SK-N-SH treated with all-trans-retinoic acid at 6 μM for 48 hours (cell line): ENCODE results near the gene SKI.
"Not testable (repeated sequence)": the region's sequence is repeated elsewhere in the genome, so short reads cannot be mapped to it uniquely, and the experiment has no call there.

Source experiments
- ATAC-seq: fragments of 200-7000 bp; cut with Tn5 transposase; 3 replicates; pipeline ENCODE4 v1.9.1; 2020; ENCODE audit warnings: mild to moderate bottlenecking, moderate library complexity
- ARNTL ChIP-seq: fragments of 450-650 bp; formaldehyde crosslinking; IDR thresholded peaks from 2 replicates; pipeline ENCODE4 v1.5.0; 2020; ENCODE audit warnings: low read depth, mild to moderate bottlenecking, moderate library complexity, borderline replicate concordance
- BACH2 ChIP-seq: fragments of 250-450 bp; sonication (Bioruptor Pico); IDR thresholded peaks from 2 replicates; pipeline ENCODE4 v1.9.0; 2021; ENCODE audit warnings: mild to moderate bottlenecking, borderline replicate concordance
- CSDC2 ChIP-seq: fragments of 250-450 bp; sonication (Bioruptor Pico); IDR thresholded peaks from 2 replicates; pipeline ENCODE4 v1.5.0; 2020; ENCODE audit warnings: mild to moderate bottlenecking, moderate library complexity
- ESRRG ChIP-seq: fragments of 250-450 bp; sonication (Bioruptor Pico); IDR thresholded peaks from 2 replicates; pipeline ENCODE4 v1.6.1; 2021; ENCODE audit warnings: mild to moderate bottlenecking
- GLIS3 ChIP-seq: fragments of 250-450 bp; sonication (Bioruptor Pico); IDR thresholded peaks from 2 replicates; pipeline ENCODE4 v1.5.0; 2020; ENCODE audit warnings: mild to moderate bottlenecking, moderate library complexity
- ISL1 ChIP-seq: fragments of 250-450 bp; sonication (Bioruptor Pico); IDR thresholded peaks from 2 replicates; pipeline ENCODE4 v2.1.2; 2022; ENCODE audit warnings: mild to moderate bottlenecking, moderate library complexity
- PATZ1 ChIP-seq: fragments of 250-450 bp; sonication (Bioruptor Pico); IDR thresholded peaks from 2 replicates; pipeline ENCODE4 v1.8.0; 2020; ENCODE audit warnings: mild to moderate bottlenecking, moderate library complexity, borderline replicate concordance
- POU6F1 ChIP-seq: fragments of 250-450 bp; sonication (Bioruptor Pico); IDR thresholded peaks from 2 replicates; pipeline ENCODE4 v1.8.0; 2021; ENCODE audit warnings: low read depth, mild to moderate bottlenecking, moderate library complexity, borderline replicate concordance
- PPARA ChIP-seq: fragments of 250-450 bp; sonication (Bioruptor Pico); IDR thresholded peaks from 2 replicates; pipeline ENCODE4 v1.5.0; 2020; ENCODE audit warnings: mild to moderate bottlenecking, borderline replicate concordance
- TCF4 ChIP-seq: fragments of 250-450 bp; sonication (Bioruptor Pico); IDR thresholded peaks from 2 replicates; pipeline ENCODE4 v1.8.0; 2021; ENCODE audit warnings: mild to moderate bottlenecking, moderate library complexity, borderline replicate concordance
- TOX ChIP-seq: fragments of 250-450 bp; sonication (Bioruptor Pico); IDR thresholded peaks from 2 replicates; pipeline ENCODE4 v1.8.0; 2021; ENCODE audit warnings: mild to moderate bottlenecking, moderate library complexity, borderline replicate concordance
- TSHZ2 ChIP-seq: fragments of 250-450 bp; sonication (Bioruptor Pico); IDR thresholded peaks from 2 replicates; pipeline ENCODE4 v1.5.0; 2020; ENCODE audit warnings: mild to moderate bottlenecking, moderate library complexity
- ZC3H10 ChIP-seq: fragments of 250-450 bp; sonication (Bioruptor Pico); IDR thresholded peaks from 2 replicates; pipeline ENCODE4 v1.5.1; 2021; ENCODE audit warnings: mild to moderate bottlenecking, moderate library complexity
- ZNF565 ChIP-seq: fragments of 450-650 bp; formaldehyde crosslinking; conservative IDR thresholded peaks from 2 replicates; pipeline ENCODE4 v1.5.0; 2020; ENCODE audit warnings: low read depth, mild to moderate bottlenecking, moderate library complexity
- ZNF70 ChIP-seq: fragments of 450-650 bp; formaldehyde crosslinking; IDR thresholded peaks from 2 replicates; pipeline ENCODE4 v1.5.0; 2020; ENCODE audit warnings: mild to moderate bottlenecking, moderate library complexity
- ZNF8 ChIP-seq: fragments of 450-650 bp; formaldehyde crosslinking; IDR thresholded peaks from 2 replicates; pipeline ENCODE4 v1.5.0; 2020; ENCODE audit warnings: mild to moderate bottlenecking, moderate library complexity

SKI gene

GRCh38 chr1:2330035-2330434 lies 101.9 kb downstream of the SKI start:
- ATAC-seq = no peak; the same call in 2 of the 3 replicates
- TF ChIP-seq TSHZ2 (CRISPR knock-in tag) (no peak), GLIS3 (CRISPR knock-in tag) (no peak), ZNF70 (CRISPR knock-in tag) (no peak), ESRRG (CRISPR knock-in tag) (no peak), ZC3H10 (no peak), ISL1 (CRISPR knock-in tag) (no peak), ARNTL (CRISPR knock-in tag) (no peak), TCF4 (CRISPR knock-in tag) (no peak), CSDC2 (CRISPR knock-in tag) (no peak), ZNF8 (CRISPR knock-in tag) (no peak), POU6F1 (CRISPR knock-in tag) (no peak)

GRCh38 chr1:2330519-2331199 lies 102.5 kb downstream of the SKI start:
- peak; percentile 63 for ATAC-seq
- no peak for TF ChIP-seq TOX (CRISPR knock-in tag)
- no peak for TF ChIP-seq POU6F1 (CRISPR knock-in tag)
- no peak for TF ChIP-seq ZNF8 (CRISPR knock-in tag)
- TF ChIP-seq ISL1 (CRISPR knock-in tag) = peak; percentile 46
- no peak for TF ChIP-seq TCF4 (CRISPR knock-in tag)
- no peak for TF ChIP-seq ZC3H10
- TF ChIP-seq CSDC2 (CRISPR knock-in tag) = 0 out of 2 replicates have a peak, but pooled peaks have one; percentile 51
- TF ChIP-seq ZNF70 (CRISPR knock-in tag) = no peak
- TF ChIP-seq PATZ1 = no peak
- TF ChIP-seq GLIS3 (CRISPR knock-in tag) = no peak
- TF ChIP-seq ESRRG (CRISPR knock-in tag) = no peak
- no peak for TF ChIP-seq TSHZ2 (CRISPR knock-in tag)
- TF ChIP-seq ARNTL (CRISPR knock-in tag) = peak; percentile 91; the same call in 1 of the 2 replicates
- TF ChIP-seq BACH2 (CRISPR knock-in tag) = no peak

GRCh38 chr1:2331200-2331544 lies 103.1 kb downstream of the SKI start:
- ATAC-seq = no peak; the same call in 1 of the 3 replicates
- TF ChIP-seq ZNF70 (CRISPR knock-in tag) (no peak), ZNF565 (CRISPR knock-in tag) (no peak), TSHZ2 (CRISPR knock-in tag) (no peak), PPARA (CRISPR knock-in tag) (no peak)

GRCh38 chr1:2331580-2331979 lies 103.5 kb downstream of the SKI start:
- not testable (repeated sequence) for ATAC-seq
